Endothelial cell (in vitro differentiated cells): ENCODE data around the gene BPIFB4. TPM values are rescaled to one million over a fixed set of nuclear protein-coding genes. Genes with fewer than 3 reads are reported as not detected.

Experiments used
- DNase-seq: peaks from one replicate; pipeline ENCODE4 v3.0.0; 2021; ENCODE audit warnings: low spot score
- H3K27ac Mint-ChIP-seq: one replicate; pipeline ENCODE4 v1.8.0; 2021; ENCODE audit warnings: mixed read lengths, inconsistent platforms; ENCODE audit not compliant: unreplicated experiment
- H3K27me3 Mint-ChIP-seq: one replicate; pipeline ENCODE4 v1.8.0; 2021; ENCODE audit warnings: mild to moderate bottlenecking, moderate library complexity, mixed read lengths, inconsistent platforms; ENCODE audit not compliant: unreplicated experiment
- H3K36me3 Mint-ChIP-seq: one replicate; pipeline ENCODE4 v1.8.0; 2021; ENCODE audit warnings: mild to moderate bottlenecking, low read depth, mixed read lengths, inconsistent platforms; ENCODE audit not compliant: unreplicated experiment
- H3K4me1 Mint-ChIP-seq: one replicate; pipeline ENCODE4 v1.8.0; 2021; ENCODE audit warnings: mild to moderate bottlenecking, mixed read lengths, inconsistent platforms; ENCODE audit not compliant: unreplicated experiment
- H3K4me3 Mint-ChIP-seq: one replicate; pipeline ENCODE4 v1.8.0; 2021; ENCODE audit warnings: mild to moderate bottlenecking, mixed read lengths, inconsistent platforms; ENCODE audit not compliant: unreplicated experiment
- H3K9me3 Mint-ChIP-seq: one replicate; pipeline ENCODE4 v1.8.0; 2021; ENCODE audit warnings: mixed read lengths, inconsistent platforms; ENCODE audit not compliant: unreplicated experiment
- CTCF ChIP-seq: fragments of 200-600 bp; sonication (generic); IDR thresholded peaks from one replicate; pipeline ENCODE4 v1.5.0; 2021; ENCODE audit warnings: antibody characterized with exemption; ENCODE audit not compliant: unreplicated experiment
- total RNA-seq: library from RNA; stranded (reverse); fragmentation: NEBNext Ultra II Directional; extraction: Animal tissue kit (Norgen Biotek cat#: 25700); gene quantifications from one replicate; pipeline ENCODE4 v1.2.1, GENCODE V29; 2021; ENCODE audit not compliant: unreplicated experiment

Gene BPIFB4
- total RNA-seq, 1 donor from 2014 or later, result 2.1 TPM

- H3K9me3 Mint-ChIP-seq, result no peaks in the 10 kb centered on the region
- H3K36me3 Mint-ChIP-seq, result no peaks in the 10 kb centered on the region
- H3K4me1 Mint-ChIP-seq, result no peaks in the 10 kb centered on the region
- H3K27ac Mint-ChIP-seq, result no peak overlapping the region
- TF ChIP-seq CTCF, result no peak
- DNase-seq, result no peak
- H3K4me3 Mint-ChIP-seq, result no peak overlapping the region
- H3K27me3 Mint-ChIP-seq, result peaks cover 2% of the 10 kb centered on the region
Measured at GRCh38 chr20:33145521-33145920, 66.1 kb downstream of the BPIFB4 start.

GRCh38 chr20:33147299-33147698 is 67.9 kb downstream of the BPIFB4 start:
- Mint-ChIP-seq H3K4me3 (no peak overlapping the region), H3K27me3 (peaks cover 2% of the 10 kb centered on the region), H3K9me3 (no peaks in the 10 kb centered on the region), H3K4me1 (no peaks in the 10 kb centered on the region), H3K36me3 (no peaks in the 10 kb centered on the region), H3K27ac (no peak overlapping the region)
- TF ChIP-seq CTCF, result no peak
- no peak for DNase-seq

- TF ChIP-seq CTCF, result no peak
- H3K27me3 Mint-ChIP-seq, result peaks cover 2% of the 10 kb centered on the region
Measured at GRCh38 chr20:33148040-33148439, 68.6 kb downstream of the BPIFB4 start.

GRCh38 chr20:33154252-33154651 is 74.8 kb downstream of the BPIFB4 start:
- no peaks in the 10 kb centered on the region for H3K36me3 Mint-ChIP-seq
- H3K27me3 Mint-ChIP-seq, result no peaks in the 10 kb centered on the region
- H3K27ac Mint-ChIP-seq, result no peak overlapping the region

More at GRCh38 chr20:33148040-33148439, 68.6 kb downstream of the BPIFB4 start:
- Mint-ChIP-seq H3K9me3 (no peaks in the 10 kb centered on the region), H3K27ac (no peak overlapping the region), H3K4me1 (no peaks in the 10 kb centered on the region), H3K36me3 (no peaks in the 10 kb centered on the region), H3K4me3 (no peak overlapping the region)
- DNase-seq, result no peak

More at GRCh38 chr20:33154252-33154651, 74.8 kb downstream of the BPIFB4 start:
- no peak for DNase-seq
- Mint-ChIP-seq H3K4me3 (no peak overlapping the region), H3K9me3 (no peaks in the 10 kb centered on the region), H3K4me1 (no peaks in the 10 kb centered on the region)
- no peak for TF ChIP-seq CTCF
